ENCODE results near the gene MORN1.

GRCh38 chr1:2438641-2439040 is 47.3 kb upstream of the MORN1 start:
- no peak for TF ChIP-seq YY1 (IDR thresholded peaks at IDR 0.05; ENCODE audit: borderline replicate concordance in 1 of 3, control insufficient read depth in 1 of 3, extremely low read depth in 1 of 3, insufficient read depth in 3 of 3, insufficient read length in 1 of 3, insufficient replicate concordance in 2 of 3, low read depth in 1 of 3, low read length in 2 of 3)
- TF ChIP-seq BRCA1 (IDR thresholded peaks at IDR 0.05), result no peak
- no peak for TF ChIP-seq BRCA1 (CRISPR knock-in tag; IDR thresholded peaks at IDR 0.05)
- TF ChIP-seq NFE2 (IDR thresholded peaks at IDR 0.05; ENCODE audit: low read depth), result no peak
- TF ChIP-seq TAF1 (IDR thresholded peaks at IDR 0.05; ENCODE audit: control insufficient read depth, extremely low read depth, insufficient read depth, low read length, severe bottlenecking), result no peak
- no peak for TF ChIP-seq POLR2A (conservative IDR thresholded peaks at IDR 0.05)
- no peak for TF ChIP-seq SNIP1 (IDR thresholded peaks at IDR 0.05; ENCODE audit: low read depth)
- no peak for TF ChIP-seq SIN3A (IDR thresholded peaks at IDR 0.05; ENCODE audit: borderline replicate concordance in 2 of 2, control insufficient read depth in 1 of 2, low read depth in 2 of 2, low read length in 2 of 2)
- TF ChIP-seq RNF2 (IDR thresholded peaks at IDR 0.05), result no peak
- no peak for TF ChIP-seq BRF2 (IDR thresholded peaks at IDR 0.05; ENCODE audit: borderline replicate concordance, insufficient read depth, insufficient read length)
- TF ChIP-seq MXI1 (IDR thresholded peaks at IDR 0.05; ENCODE audit: low read depth, low read length), result no peak
- TF ChIP-seq, protein P1, sequence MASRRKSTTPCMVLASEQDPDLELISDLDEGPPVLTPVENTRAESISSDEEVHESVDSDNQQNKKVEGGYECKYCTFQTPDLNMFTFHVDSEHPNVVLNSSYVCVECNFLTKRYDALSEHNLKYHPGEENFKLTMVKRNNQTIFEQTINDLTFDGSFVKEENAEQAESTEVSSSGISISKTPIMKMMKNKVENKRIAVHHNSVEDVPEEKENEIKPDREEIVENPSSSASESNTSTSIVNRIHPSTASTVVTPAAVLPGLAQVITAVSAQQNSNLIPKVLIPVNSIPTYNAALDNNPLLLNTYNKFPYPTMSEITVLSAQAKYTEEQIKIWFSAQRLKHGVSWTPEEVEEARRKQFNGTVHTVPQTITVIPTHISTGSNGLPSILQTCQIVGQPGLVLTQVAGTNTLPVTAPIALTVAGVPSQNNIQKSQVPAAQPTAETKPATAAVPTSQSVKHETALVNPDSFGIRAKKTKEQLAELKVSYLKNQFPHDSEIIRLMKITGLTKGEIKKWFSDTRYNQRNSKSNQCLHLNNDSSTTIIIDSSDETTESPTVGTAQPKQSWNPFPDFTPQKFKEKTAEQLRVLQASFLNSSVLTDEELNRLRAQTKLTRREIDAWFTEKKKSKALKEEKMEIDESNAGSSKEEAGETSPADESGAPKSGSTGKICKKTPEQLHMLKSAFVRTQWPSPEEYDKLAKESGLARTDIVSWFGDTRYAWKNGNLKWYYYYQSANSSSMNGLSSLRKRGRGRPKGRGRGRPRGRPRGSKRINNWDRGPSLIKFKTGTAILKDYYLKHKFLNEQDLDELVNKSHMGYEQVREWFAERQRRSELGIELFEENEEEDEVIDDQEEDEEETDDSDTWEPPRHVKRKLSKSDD (conservative IDR thresholded peaks at IDR 0.05; ENCODE audit: low read length), result no peak

Measured in K562 (cell line).